ENCODE results near the gene D2HGDH.
"Not testable (repeated sequence)": the region's sequence is repeated elsewhere in the genome, so short reads cannot be mapped to it uniquely, and the experiment has no call there.

The D2HGDH gene

GRCh38 chr2:241808721-241809382 is 74.4 kb downstream of the D2HGDH start, which contains the start of gene NEU4:
NEU4 (plus strand) TSS chr2:241809193; CDS start chr2:241814485, 5,292 bp downstream.
- no peak for DNase-seq (ENCODE audit: low read depth)

DNA sequence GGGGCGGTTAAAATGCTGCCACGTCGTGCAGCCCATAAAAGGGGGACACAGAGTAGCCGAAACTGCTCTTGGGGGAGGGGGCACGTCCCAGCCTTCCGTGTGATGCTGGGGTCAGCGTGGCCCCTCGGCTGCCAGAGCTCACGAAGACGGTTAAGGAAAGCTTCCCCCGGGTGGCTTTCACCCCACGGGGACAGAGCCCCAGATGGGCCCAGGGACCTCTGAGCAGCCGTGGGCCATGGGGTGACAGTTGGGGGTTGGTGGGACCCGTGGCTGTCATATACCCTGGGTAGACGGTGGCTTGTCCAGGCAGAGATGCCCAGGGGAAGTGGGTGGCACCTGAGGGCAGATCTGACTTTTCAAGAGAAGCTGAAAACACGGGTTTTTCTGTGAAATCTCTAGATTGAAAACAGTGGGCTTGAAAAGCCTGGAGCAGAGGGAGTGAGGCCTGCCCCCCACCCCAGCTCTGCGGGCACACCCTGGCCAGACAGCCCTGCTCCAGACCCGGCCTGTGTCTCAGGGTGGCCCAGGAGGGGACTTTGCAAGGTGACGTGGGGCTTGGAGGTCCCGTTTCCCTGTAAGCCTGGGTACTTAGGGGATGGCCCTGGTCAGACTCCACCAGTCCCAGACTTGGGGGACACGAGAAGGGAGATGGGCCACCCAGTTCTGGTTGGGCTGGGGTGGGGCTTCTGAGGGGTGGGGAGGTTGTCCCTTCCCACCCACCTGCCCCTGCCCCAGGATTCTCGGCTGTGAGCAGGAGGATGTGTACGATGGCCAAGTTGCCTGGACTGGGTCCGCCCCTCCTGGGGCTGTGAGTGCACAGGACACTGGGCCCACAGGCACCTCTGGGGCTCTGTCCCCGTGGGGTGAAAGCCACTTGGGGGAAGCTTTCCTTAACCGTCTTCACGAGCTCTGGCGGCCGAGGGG is 75.2 kb downstream of the D2HGDH start:
- no peak for DNase-seq (ENCODE audit: low read depth)

- DNase-seq (ENCODE audit: low read depth), result no peak
Observed at GRCh38 chr2:241810307-241811200, 76.1 kb downstream of the D2HGDH start.

DNA sequence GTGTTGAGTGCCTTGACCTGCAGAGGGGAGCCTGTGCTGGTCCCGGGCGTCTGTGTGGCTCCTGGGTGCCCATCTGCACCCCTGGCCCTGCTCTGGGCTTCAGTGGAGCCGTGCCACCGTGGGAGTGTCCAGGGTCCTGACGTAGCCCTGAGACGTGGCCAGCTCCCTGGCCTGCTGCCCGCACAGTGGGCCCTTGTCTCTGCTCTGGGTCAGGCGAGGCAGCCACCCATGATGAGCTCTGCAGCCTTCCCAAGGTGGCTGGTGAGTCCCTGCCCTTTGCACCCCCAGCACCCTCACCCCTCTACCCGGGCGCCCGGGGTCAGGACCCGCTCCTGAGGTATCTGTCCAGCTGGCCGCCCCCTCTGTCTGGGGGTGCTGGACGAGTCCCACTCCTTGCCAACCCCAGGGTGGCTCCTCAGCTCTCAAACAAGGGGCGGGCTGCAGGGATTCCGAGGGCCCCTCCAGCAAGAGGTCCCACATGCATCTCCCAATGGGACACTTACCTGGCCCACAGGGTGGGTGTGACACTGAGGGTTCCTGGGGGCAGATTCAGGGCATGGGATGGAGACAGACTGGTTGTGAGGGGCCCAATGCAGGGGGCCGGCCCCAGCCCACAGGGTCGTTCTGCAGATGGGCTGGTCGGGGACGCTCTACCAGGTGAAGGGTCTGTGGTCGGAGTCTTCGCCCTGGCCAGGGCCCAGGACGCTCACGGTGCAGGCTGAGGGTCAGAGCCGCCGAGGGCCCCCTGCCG is 76.9 kb downstream of the D2HGDH start:
- no peak for DNase-seq (ENCODE audit: low read depth)

- DNase-seq (ENCODE audit: low read depth), result no peak
Observed at GRCh38 chr2:241811952-241812729, 77.7 kb downstream of the D2HGDH start.

DNA sequence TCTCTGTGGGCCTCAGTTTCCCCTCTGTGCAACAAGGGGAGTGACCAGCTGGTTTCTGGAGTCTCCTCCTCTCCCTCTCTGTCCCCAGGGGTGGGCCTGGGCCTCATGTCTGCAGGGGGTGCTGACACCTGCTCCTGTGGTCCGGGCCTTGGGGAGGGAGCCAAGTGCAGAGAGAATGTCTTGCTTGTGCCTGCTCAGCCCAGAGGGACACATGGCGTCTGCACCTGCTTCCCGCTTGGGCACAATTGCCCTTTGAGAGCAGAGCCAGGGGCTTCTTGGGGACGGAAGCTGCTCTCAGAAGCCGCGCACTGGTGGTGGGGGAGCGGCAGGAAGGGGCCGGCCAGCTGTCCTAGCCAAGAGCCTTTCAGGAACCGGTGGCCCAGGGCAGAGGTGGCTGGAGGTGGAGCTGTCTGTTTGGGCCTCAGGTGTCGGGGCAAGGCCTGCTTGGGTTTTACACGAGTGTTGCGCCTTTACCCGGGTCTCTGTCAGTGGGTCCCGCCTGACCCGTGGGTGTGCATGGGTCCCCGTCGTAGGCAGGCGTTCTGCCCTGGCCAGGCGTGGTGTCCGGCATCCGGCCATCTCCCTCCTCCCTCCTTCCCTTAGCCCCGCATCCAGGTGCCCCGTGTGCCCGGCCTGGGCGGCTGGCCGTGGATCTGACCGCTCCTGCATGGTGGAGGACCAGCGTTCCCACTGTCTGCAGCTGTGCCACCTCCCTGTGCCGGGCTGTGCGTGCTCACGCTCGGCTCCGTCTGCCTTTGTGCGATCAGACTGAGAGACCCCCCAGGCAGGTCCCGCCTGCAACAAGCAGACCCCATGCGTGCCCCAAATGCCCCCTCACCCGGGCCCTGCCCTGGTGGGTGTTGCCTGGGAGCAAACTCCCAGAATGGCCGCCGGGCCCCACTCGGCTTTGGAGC is 78.6 kb downstream of the D2HGDH start:
- no peak for DNase-seq (ENCODE audit: low read depth)

GRCh38 chr2:241813644-241814392 is 79.4 kb downstream of the D2HGDH start:
- DNase-seq (ENCODE audit: low read depth), result no peak

DNA sequence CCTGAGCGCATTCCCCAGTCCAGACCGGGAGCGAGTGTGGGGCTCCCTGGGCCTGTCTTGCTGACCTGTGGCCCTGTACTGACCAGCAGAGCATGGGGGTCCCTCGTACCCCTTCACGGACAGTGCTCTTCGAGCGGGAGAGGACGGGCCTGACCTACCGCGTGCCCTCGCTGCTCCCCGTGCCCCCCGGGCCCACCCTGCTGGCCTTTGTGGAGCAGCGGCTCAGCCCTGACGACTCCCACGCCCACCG is 79.9 kb downstream of the D2HGDH start:
- DNase-seq (ENCODE audit: low read depth), result no peak

DNA sequence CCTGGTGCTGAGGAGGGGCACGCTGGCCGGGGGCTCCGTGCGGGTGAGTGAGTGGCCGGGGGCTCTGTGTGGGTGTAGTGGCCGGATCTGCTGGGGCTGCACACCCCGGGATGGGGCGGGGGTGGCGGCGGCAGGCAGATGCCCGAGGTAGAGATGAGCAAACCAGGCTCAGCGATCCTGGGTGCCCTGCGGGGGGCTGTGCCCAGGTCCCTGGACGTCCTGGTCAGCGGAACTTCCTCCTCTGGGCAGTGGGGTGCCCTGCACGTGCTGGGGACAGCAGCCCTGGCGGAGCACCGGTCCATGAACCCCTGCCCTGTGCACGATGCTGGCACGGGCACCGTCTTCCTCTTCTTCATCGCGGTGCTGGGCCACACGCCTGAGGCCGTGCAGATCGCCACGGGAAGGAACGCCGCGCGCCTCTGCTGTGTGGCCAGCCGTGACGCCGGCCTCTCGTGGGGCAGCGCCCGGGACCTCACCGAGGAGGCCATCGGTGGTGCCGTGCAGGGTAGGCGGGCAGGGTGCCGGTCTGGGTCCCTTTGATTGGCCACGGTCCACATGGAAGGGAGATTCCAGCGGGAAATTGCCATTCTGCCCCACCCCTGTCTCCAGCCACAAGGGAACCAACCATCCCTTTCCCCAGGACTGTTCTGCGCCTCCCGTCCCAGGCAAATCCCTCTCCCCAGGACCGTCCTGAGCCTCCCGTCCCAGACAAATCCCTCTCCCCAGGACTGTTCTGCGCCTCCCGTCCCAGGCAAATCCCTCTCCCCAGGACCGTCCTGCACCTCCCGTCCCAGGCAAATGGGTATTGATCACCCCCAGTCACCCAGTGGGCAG is 80.4 kb downstream of the D2HGDH start:
- DNase-seq (ENCODE audit: low read depth), result no peak

GRCh38 chr2:241815477-241816430 is 81.3 kb downstream of the D2HGDH start:
- no peak for DNase-seq (ENCODE audit: low read depth)

GRCh38 chr2:241816431-241817121 is 82.1 kb downstream of the D2HGDH start:
- no peak for DNase-seq (ENCODE audit: low read depth)

DNA sequence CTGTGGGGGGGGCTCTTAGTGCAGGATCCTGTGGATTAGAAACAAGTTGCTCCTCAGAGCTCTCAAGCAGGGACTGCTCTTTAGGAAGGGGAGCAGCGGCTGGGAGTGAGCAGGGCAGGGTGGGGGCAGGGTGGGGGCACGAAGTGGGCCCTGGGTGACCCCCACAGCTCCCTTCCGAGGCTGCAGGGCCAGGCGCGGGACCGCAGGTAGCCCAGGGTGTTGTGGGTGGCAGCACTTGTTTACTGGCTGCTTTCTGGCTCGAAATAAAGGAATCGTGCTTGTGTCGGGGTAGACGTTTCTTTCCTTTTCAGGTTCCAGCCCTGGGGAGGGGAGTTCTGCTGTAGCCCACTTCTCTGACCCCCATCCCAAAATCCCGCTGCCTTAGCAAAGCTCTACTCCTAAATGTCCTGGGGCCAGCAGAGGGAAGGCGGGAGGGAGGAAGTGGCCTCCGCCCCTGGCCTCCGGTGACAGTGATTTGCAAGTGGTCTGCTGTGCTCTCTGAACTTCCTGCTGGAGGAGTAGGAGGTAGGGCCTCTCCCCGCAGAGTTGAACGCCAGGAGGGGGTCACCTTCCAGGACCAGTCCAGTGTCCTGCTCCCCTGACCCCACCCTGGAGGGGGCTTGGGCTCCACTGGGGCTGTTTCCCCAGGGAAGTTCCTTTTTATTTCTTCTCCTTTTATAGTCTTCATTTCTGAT is 82.8 kb downstream of the D2HGDH start:
- DNase-seq (ENCODE audit: low read depth), result no peak

DNA sequence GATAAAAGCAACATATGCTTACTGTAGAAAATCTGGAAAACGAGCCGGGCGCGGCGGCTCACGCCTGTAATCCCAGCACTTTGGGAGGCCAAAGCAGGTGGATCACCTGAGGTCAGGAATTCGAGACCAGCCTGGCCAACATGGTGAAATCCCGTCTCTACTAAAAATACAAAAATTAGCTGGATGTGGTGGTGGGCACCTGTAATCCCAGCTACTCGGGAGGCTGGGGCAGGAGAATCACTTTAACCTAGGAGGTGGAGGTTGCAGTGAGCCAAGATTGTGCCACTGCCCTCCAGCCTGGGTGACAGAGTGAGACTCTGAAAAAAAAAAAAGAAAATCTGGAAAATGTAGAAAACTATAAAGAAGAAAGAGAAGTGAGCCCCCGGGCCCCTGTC is 83.4 kb downstream of the D2HGDH start:
- DNase-seq (ENCODE audit: low read depth), result not testable (repeated sequence)
